Left renal cortex interstitium (tissue), 4 donors: Measurements from ENCODE around the gene SEPTIN6. TPM values are rescaled to one million over a fixed set of nuclear protein-coding genes. Genes with fewer than 3 reads are reported as not detected.

ENCODE experiments used
- DNase-seq, 4 donors: peaks; one replicate each; pipeline ENCODE4 v3.0.0-alpha.2; 2013; ENCODE audit warnings: low read depth in 4 of 4, low spot score in 2 of 4, missing footprints in 1 of 4
- polyA plus RNA-seq, 4 donors: library from polyadenylated mRNA; unstranded; fragments of 120-200 nt; gene quantifications; one replicate each; pipeline ENCODE4 v1.2.1, GENCODE V29; 2013; ENCODE audit not compliant: insufficient read length in 4 of 4

The SEPTIN6 gene
- polyA plus RNA-seq, 4 donors = 61.0 to 68.8 (median 63.8) TPM

- no peak for DNase-seq
These were observed 33.4 kb downstream of the SEPTIN6 start for GRCh38 chrX:119659522-119659921.

GRCh38 chrX:119655125-119655524 lies 37.8 kb downstream of the SEPTIN6 start:
- no peak for DNase-seq

GRCh38 chrX:119654112-119654531 lies 38.8 kb downstream of the SEPTIN6 start:
- DNase-seq = no peak

GRCh38 chrX:119648421-119648775 lies 44.6 kb downstream of the SEPTIN6 start:
- no peak for DNase-seq

- DNase-seq = no peak
These were observed 45.2 kb downstream of the SEPTIN6 start for GRCh38 chrX:119647552-119648420.

GRCh38 chrX:119647089-119647488 lies 45.9 kb downstream of the SEPTIN6 start:
- no peak for DNase-seq

GRCh38 chrX:119646515-119646914 lies 46.5 kb downstream of the SEPTIN6 start:
- no peak for DNase-seq

- no peak for DNase-seq
These were observed 49.3 kb downstream of the SEPTIN6 start for GRCh38 chrX:119643696-119644095.

Other genes starting within 250 kb of the SEPTIN6 start
- 100 to 1,000 TPM; 308 to 363 (median 338) TPM for gene SLC25A5, start 224.7 kb downstream of the SEPTIN6 start, polyA plus RNA-seq
- gene STEEP1, start 127.8 kb downstream of the SEPTIN6 start, polyA plus RNA-seq = 10 to 100 TPM; 28.6 to 37.0 (median 33.0) TPM
- 10 to 100 TPM; 86.6 to 98.5 (median 89.3) TPM for gene UBE2A, start 118.6 kb downstream of the SEPTIN6 start, polyA plus RNA-seq
- 10 to 100 TPM; 14.6 to 16.6 (median 15.8) TPM for gene NKRF, start 86.7 kb downstream of the SEPTIN6 start, polyA plus RNA-seq
- under 1 TPM; 0.40 to 0.79 (median 0.61) TPM for gene SOWAHD, start 65.4 kb upstream of the SEPTIN6 start, polyA plus RNA-seq
- 1,000 to 10,000 TPM; 1,958 to 2,894 (median 2,245) TPM for gene RPL39, start 98.5 kb upstream of the SEPTIN6 start, polyA plus RNA-seq
- 10 to 100 TPM; 24.3 to 39.4 (median 34.0) TPM for gene UPF3B, start 159.8 kb upstream of the SEPTIN6 start, polyA plus RNA-seq
- 10 to 100 TPM in 3 of 4 donors, 1 to 10 TPM in 1; 9.3 to 13.5 (median 12.2) TPM for gene RNF113A, start 178.6 kb upstream of the SEPTIN6 start, polyA plus RNA-seq
- 100 to 1,000 TPM; 118 to 179 (median 134) TPM for gene NDUFA1, start 178.7 kb upstream of the SEPTIN6 start, polyA plus RNA-seq
- under 1 TPM in 3 of 4 donors, not detected in 1; 0.34 to 0.77 (median 0.49) TPM for gene AKAP14, start 202.7 kb upstream of the SEPTIN6 start, polyA plus RNA-seq